GM18951 (cell line): ENCODE results near the gene AACS.
"Not testable (repeated sequence)": the region's sequence is repeated elsewhere in the genome, so short reads cannot be mapped to it uniquely, and the experiment has no call there.

Experiments used
- POLR2A ChIP-seq: IDR thresholded peaks from 4 replicates; pipeline ENCODE4 v1.6.1; 2011; ENCODE audit warnings: mild to moderate bottlenecking; ENCODE audit not compliant: insufficient read length, insufficient read depth; ENCODE audit errors: extremely low read depth
- in situ Hi-C: fragments of 300-500 bp; cut with MboI; formaldehyde crosslinking; loops from one replicate; pipeline ENCODE4 v1.12.0; 2022; ENCODE audit warnings: low sequenced_read_pairs, mixed read lengths, inconsistent platforms; ENCODE audit not compliant: unreplicated experiment

The AACS gene

DNA sequence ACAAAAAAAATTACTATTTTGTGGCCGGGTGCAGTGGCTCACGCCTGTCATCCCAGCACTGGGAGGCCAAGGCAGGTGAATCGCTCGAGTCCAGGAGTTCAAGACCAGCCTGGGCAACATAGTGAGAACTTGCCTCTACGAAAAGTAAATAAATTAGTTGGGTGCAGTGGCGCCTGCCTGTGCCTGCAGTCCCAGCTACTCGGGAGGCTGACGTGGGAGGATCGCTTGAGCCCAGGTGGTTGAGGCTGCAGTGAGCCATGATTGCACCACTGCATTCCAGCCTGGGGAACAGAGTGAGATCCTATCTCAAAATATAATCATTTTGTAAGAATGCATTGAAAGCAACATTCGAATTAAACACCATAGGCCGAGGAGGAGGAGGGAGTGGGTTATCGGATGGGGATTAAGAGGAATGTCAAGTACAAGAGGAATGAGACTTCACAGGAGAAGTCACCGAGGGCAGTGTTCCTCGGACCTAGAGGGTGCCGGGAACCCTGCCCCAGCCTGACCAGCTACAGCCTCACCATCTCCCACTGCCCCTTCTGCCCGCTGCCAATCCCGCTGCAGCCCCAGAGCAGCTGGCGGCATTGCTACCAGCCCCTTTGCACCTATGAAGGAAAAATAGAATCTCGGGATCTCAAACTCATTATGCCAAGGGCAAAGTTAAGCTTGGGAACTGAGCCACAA lies 32.6 kb upstream of the AACS start:
- no peak for TF ChIP-seq POLR2A
- in situ Hi-C loops: no loop called here

DNA sequence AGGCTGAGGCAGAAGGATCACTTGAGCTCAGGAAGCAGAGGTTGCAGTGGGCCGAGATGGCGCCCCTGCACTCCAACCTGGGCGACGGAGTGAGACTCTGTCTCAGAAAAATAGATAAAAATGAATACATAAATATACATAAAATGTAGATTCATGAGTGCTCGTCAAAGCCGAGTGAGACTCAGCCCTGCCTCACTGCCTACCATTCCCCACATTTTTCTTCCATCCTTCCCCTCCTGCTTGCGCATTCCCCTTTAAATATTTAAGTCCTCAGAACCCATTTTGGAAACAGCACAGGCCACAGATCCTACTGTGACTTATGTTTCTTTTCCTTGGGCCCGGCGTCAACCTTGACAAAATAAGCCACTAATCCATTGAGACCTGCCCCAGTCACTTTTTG lies 31.9 kb upstream of the AACS start:
- in situ Hi-C loops: no loop called here
- TF ChIP-seq POLR2A: no peak

DNA sequence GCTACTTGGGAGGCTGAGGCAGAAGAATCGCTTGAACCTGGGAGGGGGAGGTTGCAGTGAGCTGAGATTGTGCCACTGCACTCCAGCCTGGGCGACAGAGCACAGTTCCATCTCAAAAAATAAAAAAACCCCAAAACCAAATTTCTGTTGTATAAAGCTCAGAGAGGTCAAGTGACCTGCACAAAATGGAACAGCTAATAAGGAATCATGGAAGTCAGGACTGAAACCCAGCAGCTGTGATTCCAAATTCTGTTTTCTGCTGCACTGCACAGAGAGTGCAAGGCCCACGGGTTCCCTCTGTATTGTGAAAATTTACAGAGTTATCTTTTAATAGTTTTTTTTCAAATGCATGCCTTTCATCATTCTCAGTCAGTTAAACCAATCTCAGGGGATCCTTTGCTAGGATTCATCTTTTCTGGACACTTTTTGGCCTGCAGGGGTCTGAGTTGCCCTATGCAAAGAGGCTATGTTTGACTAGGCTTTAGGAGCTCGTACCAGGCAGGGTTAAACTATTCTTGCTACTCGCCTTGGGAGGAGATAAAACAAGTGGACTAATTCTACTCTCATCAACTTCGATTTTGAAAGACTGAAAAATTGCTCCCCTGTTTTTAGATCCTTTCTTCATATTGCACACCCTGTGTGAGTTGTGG lies 26.1 kb upstream of the AACS start:
- no peak for TF ChIP-seq POLR2A
- in situ Hi-C loops: no loop called here

DNA sequence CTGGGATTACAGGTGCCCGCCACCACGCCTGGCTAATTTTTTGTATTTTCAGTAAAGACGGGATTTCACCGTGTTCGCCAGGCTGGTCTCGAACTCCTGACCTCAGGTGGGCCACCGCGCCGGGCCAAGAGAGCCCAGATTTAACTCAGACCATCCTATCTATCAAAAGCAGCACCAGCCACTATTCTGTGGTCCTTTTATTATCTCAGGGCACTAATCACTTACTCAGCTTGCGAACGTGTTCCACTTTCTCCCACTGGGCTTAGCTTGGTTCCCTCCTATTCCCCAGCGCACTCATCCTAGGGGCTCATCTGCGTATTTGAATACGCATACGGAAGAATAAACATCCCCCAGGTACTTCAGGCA lies 16.2 kb upstream of the AACS start:
- TF ChIP-seq POLR2A: no peak
- in situ Hi-C loops: no loop called here

DNA sequence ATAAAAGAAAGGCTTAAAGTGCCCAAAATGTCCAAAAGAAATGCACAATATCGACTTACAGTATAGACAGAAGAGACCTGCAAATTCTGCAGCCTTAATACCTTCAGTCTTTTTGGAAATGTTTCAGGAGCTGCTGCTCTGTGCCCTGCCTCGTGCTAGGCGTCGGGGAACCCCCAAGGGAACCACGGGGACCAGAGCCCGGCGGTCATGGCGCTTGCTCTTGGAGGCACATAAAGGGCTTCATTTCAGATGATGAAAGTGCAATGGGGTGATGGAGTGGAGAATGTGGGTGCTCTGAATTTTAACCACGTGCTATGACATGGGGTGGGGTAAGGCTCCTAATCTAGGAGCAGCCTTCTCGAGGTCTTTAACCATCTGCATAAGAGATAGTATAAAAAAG lies 14.8 kb upstream of the AACS start:
- TF ChIP-seq POLR2A: no peak
- in situ Hi-C loops: no loop called here

DNA sequence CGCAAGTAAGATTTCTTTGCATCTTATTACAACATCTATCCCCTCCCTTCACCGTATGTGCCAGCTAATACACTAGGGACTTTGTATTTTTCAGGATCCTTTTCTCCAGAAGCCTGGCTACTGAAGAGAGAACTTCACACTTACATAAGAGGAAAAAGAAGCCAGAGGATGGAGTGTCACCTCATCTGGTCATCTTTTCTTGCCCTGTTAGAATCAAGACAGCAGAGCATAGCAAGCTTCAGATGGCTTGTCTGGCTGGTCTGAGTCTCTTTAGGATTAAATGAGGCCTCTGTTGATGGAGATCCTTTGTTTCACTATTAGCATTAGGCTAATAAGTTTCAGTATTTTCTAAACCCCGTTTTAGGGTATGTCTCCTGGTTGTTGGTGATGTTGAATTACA lies 14.4 kb upstream of the AACS start:
- no peak for TF ChIP-seq POLR2A
- in situ Hi-C loops: no loop called here

DNA sequence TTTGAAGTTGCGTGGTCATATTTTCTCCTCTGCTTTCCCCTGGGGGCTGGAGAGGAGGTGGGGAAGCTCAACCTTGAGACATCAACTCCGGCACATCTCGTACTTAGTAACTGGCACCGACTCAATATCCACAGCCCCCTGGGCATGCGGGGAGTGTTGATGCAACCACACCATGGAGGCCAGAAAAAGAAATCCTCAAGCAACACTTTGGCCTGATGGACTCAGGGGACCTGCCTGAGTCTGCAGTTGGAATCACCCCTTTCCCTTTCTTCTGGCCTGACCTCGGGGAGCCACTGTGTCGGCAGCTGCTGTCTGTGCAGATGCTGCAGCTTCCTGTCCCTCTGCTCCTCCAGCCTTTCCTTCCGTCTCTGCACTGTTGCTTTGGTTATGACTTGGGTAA lies 11.4 kb upstream of the AACS start:
- no peak for TF ChIP-seq POLR2A
- in situ Hi-C loops: no loop called here

DNA sequence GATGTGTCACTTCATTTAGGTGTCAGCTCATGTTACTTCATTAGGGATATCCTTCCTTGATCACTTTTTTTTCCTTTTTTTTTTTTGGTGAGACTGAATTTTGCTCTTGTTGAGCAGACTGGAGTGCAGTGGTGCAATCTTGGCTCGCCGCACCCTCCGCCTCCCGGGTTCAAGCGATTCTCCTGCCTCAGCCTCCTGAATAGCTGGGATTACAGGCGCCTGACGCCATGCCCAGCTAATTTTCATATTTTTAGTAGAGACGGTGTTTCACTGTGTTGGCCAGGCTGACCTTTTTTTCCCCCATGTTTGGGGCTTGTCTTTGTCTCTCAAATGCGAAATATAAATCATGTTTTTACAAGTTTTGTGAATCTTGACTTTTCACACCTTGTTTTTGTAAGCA lies 9.6 kb upstream of the AACS start:
- in situ Hi-C loops: no loop called here
- TF ChIP-seq POLR2A: no peak

DNA sequence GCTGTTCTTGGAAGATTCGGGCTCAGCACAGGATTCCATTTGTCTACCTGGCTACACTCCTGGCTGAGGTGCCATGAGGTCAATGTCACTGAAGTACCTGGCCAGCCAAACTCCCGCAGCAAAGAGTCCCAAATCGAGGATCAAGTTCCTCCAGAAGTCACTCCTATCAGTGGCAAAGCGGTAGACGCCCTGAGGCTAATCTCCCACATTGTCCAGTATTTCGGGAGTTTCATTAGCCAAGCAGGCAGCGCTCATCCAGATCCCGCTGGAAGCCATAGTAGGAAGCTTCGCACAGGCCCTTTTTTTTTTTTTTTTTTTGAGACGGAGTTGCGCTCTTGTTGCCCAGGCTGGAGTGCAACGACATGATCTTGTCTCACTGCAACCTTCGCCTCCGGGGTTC lies 8.9 kb upstream of the AACS start:
- TF ChIP-seq POLR2A: no peak
- in situ Hi-C loops: no loop called here

DNA sequence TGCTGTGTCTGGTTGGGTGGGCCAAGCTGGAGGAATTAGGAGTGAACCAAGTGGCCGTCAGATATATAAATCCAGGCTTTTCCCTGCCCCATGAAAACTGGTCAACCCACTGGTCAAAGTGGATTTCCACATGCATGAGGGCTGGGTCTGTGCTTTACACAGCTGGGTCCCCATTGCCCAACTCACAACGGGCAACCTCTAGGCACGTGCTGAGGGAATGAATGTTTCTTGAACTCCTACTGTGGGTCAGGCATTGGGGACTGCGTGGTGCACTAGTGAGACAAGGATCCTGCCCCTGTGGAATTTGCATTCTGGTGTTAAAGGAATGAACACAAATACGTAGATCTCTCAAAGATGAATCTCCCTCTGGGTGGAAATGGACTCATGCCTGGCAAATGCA lies 7.5 kb upstream of the AACS start:
- TF ChIP-seq POLR2A: no peak
- in situ Hi-C loops: no loop called here

DNA sequence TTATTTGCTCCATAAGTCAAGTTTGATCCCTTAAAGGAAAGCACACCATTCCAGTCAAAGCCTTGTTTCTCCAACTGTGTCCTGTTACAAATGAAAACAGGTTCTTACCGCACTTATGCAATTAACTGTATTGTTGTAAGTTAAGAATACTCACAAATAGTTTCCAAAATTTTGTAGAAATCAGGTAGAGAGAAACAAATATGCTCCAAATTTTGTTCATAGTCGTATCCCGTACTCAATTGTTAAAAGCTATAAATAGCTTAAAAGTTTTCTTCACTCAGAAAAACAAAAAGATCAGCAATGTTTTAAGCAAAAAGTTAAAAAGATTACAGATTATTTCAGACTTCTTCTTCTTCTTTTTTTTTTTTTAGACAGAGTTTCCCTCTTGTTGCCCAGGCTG lies 4.0 kb upstream of the AACS start:
- TF ChIP-seq POLR2A: no peak
- in situ Hi-C loops: no loop called here

DNA sequence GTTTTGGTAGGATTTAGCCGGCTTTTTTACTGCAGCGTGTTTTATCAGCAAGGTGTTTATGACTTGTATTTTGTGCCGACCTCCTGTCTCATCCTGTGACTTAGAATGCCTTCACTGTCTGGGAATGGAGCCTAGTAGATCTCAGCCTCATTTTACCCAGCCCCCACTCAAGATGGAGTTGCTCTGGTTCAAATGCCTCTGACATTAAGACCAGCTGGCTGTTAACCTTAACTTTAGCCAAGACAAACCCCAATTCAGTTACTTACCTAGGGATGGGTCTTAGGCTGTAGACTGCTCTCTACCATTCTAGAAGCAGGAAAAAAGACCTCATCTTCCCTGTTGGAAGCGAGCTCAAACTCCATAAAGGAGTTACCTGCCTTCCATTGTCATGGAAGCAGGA lies 1.7 kb upstream of the AACS start:
- in situ Hi-C loops: not testable (repeated sequence)

DNA sequence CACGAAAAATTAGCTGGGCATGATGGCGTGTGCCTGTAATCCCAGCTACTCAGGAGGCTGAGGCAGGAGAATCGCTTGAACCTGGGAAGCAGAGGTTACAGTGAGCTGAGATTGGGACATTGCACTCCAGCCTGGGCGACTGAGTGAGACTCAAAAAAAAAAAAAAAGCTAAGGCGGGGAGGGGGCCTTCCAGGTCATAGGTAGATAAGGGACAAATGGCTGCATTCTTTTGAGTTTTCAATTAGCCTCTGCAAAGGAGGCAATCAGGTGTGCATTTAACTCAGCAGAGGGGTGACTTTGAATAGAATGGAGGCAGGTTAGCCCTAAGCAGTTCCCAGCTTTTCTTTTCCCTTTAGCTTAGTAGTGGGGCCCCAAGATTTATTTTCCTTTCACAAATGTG lies 743 bp upstream of the AACS start:
- in situ Hi-C loops: no loop called here
- TF ChIP-seq POLR2A: no peak

DNA sequence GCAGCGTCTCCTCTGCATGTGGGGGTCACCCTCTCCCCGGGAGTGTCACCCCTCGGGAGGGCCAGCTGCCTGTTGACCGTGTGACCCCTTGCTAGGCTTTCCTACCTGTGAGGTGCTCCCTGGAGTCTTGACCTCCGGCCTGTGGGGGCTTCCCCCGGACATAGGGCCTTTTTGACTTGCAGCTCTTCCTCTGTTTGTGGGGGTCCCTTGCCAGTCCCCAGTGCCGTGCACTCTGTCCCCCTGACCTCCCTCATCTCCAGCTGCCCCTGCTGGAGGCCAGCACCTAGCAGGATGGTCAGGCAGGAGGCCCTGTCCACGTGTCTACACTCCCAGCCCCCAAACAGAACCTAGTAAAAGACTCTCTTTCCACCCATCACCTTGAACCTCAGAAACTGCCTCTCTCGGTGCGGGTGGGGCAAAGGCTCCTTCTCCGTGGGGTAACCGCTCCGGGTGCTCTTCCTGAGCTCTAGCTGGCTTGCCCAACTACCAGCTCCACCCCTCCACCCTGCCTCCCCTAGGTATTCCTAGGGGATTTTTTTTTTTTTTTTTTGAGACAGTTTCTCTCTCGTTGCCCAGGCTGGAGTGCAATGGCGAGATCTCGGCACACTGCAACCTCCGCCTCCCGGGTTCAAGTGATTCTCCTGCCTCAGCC lies 810 bp downstream of the AACS start:
- in situ Hi-C loops: no loop called here
- TF ChIP-seq POLR2A: no peak

DNA sequence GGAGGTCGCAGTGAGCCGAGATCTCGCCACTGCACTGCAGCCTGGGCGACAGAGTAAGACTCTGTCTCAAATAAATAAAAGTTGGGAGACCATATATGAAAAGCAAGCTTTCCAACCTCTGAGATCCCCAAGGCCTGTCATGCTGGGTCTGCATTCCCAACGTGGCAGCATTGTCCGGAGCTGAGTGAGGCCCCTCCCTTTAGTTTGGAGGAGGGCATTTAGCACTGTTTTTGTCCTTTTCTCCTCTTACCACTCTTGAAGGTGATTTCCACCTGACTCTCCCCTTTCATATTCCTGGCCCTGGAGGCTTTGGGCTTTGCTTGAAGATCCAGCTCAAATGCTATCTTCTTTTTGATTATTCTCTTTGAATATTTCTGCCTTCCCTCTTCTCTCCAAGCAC lies 3.2 kb downstream of the AACS start:
- TF ChIP-seq POLR2A: no peak
- in situ Hi-C loops: no loop called here

DNA sequence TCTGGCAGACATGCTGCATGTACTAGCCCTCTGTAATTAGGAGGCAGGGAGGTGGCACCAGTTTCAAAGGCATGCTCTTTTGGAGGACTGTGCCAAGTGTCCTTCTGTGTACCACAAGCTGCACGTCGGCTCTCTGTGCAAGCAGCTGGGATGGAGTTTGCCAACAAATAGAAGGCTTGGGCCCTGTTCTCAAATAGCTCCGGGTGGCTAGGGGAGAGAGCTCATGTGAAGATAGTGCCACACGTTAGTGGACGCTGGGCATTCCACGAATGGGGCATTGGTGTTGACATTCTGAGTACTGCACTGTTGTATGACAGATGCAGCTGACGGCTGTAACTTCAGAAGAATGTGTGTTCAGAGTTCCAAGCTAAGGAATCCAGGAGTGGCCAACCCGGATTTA lies 4.4 kb downstream of the AACS start:
- in situ Hi-C loops: no loop called here
- TF ChIP-seq POLR2A: no peak
